Measurements from ENCODE around the gene GALNTL6. TPM values are rescaled to one million over a fixed set of nuclear protein-coding genes. Genes with fewer than 3 reads are reported as not detected.

GALNTL6 gene
- polyA plus RNA-seq, 4 donors = 0.19 to 3.2 (median 0.74) TPM

DNA sequence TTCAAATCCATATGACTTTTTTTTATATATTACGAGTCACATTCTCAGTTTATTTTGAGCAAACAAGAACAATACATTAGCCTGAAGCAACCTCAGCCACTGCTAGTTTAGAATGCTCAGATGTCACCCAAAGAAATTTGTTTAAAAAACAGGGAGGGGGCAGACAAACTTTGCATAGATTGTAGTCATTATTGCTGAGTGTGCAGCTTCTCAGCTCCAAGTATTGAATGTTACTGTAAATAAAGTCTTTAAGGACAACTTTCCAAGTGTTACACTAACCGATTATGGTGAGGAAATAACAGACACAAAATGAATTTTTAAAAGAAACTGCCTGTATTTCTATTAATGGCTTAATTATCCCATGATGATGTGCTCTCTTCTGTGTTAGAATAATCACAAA lies 835.9 kb downstream of the GALNTL6 start:
- DNase-seq (ENCODE audit: low read depth in 4 of 4, low spot score in 3 of 4) = no peak

DNA sequence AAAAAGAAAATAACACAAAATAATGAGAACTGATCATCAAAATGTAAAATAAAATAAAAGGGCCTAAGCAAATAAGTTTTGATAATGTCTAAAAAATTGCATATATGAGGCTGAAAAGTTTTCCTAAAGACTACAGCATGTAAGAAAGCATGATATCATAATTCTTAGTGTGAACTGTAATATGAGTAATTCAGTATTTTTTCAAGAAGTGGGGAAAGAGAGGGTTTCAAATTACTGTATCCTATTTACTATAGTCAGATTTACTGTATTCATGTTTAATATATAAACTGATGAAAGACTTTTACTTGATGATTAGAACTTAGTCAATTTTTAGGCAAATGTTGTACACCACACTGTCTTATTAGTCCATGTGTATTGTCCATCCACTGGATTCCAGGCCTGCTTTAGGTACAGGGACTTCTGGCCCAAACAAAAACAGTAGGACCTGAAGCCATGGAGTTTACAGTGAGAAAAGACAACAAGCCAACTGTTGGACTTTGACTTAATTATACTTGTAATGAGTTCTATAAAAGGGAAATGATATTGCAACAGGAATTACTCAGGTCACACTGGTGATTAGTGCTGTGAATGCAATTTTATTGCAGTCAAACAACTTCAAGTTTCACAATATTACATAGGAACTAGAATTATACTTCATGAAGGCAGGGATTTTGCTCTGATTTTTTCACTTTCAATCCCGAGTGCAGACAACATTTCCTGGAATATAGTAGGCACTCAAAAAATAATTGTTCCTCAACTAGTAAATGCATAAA lies 837.7 kb downstream of the GALNTL6 start:
- no peak for DNase-seq (ENCODE audit: low read depth in 4 of 4, low spot score in 3 of 4)

DNA sequence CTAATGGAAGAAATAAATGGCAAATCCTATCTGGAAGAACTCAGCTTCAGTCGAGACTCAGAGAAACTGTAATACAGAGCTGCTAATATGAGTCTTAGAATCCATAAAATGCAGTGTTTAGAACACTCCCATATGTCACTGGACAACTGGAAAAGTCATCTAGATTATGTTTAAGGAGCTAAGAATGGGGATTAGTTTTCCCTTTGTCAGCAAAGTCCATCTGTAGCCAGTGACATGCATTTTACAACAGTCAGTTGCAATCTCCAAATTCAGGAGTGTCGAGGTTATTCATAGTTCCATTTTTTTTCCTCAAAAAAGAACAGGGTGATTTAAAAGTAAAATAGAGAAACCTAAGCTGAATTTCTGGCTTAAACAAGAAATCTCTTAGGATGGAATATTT lies 838.8 kb downstream of the GALNTL6 start:
- no peak for DNase-seq (ENCODE audit: low read depth in 4 of 4, low spot score in 3 of 4)

DNA sequence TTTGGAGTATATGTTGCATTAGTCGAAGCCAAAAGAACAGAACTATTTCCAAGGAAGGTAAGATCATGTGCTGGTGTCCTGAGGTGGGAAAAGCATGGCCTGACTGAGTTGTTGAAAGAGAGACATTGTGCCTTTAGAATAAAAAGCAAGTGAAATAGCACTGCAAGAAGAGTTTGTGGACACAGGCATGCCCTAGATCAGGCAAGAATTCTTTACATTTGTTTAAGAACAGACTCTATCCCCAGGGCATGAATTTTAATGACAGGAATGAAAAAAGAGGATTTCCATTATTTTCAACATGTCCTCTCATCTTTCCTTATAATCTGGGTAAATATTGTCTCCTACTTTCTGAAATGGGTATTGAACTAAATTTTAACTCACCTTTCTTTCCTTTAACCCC lies 839.2 kb downstream of the GALNTL6 start:
- no peak for DNase-seq (ENCODE audit: low read depth in 4 of 4, low spot score in 3 of 4)

DNA sequence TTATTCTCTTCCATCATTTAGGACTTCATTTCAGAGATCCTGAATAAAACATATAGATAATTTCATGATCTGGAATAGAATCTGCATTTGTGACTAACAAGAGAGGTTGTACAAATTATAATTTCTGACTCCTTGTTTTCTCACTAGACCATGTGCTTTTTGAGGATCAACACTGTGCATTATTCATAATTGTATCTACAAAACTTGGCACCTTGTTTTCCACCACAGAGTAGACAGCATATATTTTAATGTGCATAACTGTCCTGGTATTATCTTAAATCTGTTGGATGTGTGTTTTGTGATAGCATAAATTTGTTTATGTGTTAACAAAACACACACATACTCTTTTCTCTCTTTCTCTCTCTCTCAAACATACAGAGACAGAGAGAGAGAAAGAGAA lies 840.5 kb downstream of the GALNTL6 start:
- DNase-seq (ENCODE audit: low read depth in 4 of 4, low spot score in 3 of 4) = no peak

DNA sequence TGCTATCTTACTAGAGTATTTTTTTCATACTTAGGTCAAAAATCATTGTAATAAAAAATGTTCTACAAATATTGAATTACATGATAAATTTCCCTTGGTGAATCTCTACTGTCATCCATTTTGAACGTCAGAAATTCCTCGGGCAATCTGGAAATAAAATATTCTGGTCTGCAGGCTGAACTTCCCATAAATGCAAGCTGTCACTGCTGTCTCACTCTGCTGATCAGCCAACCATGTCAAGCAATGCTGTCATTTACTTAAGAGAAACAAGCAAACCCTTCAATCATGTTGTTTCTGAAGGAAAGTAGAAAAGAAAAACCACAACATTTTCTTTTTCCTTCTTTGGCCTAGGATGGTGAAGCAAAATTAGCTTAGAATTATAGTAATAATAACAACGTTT lies 841.3 kb downstream of the GALNTL6 start:
- no peak for DNase-seq (ENCODE audit: low read depth in 4 of 4, low spot score in 3 of 4)

DNA sequence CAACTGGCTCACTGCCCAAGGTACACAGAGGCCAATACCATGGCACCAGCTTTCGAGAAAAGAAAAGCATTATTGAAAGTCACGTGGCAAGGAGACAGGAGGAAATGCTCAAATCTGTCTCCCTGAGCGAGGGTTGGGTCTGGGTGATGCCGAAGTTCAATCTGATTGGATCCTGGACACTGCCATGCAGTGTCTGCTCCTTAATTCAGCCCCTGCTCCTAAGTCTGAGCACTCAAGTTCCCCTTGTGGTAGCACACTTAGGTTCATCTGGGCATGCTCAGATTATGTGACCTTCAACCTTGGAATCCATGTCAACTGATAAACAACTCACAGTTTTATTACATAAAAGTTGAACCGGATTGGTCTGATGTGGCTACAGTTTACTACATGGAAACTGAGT lies 842.9 kb downstream of the GALNTL6 start:
- DNase-seq (ENCODE audit: low read depth in 4 of 4, low spot score in 3 of 4) = no peak

DNA sequence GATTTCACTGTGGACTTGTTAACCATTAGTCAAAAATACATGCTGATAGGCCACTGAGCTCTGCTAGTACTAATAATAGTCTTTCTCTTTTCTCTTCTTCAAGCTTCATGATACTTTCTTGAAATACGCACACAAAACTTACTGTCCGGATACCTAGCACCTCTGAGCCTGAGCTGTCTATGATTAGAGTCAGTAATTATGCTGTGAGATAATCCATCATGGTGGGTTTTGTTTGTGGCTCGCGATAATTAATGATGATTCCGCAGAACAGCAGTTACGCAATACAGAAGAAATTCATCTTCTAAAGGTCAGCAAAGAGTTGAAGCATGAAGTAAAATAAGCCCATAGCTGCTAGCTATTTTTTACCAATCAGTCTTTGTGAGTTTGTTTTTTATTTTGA lies 843.9 kb downstream of the GALNTL6 start:
- no peak for DNase-seq (ENCODE audit: low read depth in 4 of 4, low spot score in 3 of 4)

DNA sequence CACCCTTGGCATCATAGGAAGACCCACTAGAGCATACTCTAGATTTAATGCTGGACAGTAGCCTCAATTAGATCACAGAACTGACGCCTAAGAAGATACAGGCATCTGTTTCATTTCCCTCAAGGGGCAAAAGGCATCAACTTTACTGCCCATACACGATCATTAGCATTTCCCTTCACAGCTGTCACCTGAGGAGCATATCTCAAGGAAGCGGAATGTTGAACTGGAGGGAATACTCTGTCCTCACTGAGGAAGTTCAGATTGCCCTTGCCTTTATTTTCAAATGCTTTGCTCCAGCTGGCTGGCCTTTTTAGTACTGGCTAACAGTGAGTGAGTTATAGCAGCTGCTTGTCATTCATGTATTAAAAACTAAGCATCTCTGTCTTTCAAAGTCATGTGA lies 847.0 kb downstream of the GALNTL6 start:
- DNase-seq (ENCODE audit: low read depth in 4 of 4, low spot score in 3 of 4) = no peak

DNA sequence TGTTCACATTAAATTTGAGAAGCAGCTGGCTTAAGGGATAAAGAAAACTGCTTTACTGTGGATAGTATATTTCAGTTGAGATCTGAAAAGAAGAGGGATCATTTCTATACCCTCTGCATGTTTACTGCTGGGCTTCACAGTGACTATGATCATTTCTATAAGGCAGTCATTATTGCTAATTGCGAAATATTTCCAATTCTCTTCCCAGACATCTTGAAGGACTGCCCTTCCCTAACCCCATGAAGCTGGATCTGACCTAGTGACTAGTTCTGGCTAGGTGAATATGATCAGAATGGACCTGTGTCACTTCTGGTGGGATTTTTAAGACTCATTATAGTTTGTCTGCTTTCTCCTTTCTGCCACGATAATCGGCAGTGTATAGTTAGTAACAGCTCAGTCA lies 848.9 kb downstream of the GALNTL6 start:
- no peak for DNase-seq (ENCODE audit: low read depth in 4 of 4, low spot score in 3 of 4)

DNA sequence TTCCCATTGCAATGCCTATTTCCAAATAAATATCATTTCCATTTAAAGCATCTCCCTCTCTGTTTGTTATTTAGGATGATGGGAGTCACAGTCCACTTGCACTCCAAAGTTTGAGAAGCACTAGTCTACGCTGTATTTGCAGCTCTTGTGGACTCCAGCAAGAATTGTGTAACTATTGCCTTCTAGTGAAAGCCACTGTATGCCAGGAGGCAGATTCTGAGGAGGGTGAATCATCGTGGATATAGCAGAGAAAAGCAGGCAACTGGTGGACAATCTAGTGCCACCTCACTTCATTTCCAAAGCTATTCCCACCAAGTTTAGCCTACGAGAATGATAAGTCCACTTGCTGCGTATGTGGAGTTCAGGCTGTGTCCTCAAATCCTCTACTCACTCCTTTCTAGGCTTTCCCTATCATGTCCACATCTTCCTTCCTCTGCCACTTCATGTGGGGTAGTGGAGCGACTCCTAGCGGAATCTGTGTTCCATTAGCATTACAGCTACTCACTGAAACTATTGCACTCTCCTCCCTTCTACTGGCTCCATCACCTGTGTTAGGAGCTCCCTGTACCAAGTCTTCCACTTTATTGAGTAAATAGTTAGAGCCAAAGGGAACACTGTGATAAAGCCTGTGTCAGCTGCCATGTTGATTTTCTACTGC lies 853.6 kb downstream of the GALNTL6 start:
- no peak for DNase-seq (ENCODE audit: low read depth in 4 of 4, low spot score in 3 of 4)

DNA sequence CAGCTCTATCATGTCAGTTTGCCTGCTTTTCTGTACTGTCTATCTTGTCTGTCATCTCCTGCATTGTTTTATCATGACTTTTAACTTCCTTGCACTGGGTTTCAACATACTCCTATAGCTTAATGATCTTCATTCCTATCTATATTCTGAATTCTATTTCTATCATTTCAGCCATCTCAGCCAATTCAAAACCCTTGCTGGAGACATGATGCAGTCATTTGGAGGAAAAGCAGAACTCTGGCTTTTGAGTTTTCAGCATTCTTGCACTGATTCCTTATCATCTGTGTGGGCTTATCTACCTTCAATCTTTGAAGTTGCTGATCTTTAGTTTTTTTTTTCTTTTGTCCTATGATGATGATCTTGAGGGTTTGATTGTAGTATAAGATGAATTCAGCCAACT lies 861.6 kb downstream of the GALNTL6 start:
- DNase-seq (ENCODE audit: low read depth in 4 of 4, low spot score in 3 of 4) = no peak

DNA sequence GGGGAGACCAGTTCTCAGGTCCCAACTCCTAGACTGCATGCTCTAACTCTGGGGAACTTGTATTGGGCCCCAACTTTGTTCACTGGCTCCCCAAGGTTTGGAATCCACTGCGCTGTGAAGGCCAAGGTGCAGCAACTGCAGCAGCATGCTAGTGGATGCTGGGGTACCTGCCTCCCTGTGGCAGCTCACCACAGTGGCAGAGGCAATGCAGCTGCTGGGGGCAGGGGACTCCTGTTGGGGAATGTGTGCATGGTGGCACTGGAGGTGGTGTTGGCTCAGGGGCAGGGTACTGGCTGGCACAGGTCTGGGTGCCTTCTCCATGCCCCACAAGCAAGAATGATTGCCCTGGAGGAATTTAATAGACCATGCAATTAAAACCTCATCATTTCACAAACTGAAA lies 862.0 kb downstream of the GALNTL6 start:
- DNase-seq (ENCODE audit: low read depth in 4 of 4, low spot score in 3 of 4) = no peak

DNA sequence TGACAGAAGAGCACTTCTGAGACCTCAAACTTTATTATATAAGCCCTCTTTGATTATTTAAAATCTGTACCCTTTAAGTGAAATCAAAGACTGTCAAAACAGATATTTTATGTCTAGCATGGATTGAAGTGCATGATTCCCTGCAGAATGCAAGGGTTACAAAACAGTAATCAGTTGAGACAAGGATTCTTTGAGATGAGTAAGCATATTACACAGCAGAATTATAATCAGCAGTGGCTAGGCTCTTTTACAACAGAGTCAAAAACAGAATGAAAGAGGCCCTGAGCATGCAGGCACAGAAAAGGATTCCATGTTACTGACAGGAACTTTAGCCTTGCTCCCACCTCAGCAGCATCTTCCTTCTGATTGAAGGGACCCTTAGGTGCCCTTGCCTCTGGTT lies 867.5 kb downstream of the GALNTL6 start:
- DNase-seq (ENCODE audit: low read depth in 4 of 4, low spot score in 3 of 4) = no peak

DNA sequence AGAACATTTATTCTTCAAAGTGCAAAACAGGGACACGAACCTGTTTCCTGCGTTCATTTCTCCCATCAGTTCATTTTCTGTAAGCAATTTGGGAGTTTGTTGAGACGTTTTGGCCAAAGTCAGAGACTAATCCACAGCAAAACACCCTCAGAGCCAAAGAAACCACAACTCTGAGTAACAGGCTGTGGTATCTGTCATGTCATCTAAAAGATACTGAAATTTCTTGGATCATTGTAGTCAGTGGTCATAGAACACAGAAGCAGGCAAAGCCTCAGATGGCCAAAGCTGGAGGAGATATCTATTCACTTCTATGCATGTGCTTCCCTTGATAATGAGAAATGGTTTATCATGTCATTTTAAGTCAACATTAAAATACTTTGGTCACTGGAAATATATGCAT lies 869.8 kb downstream of the GALNTL6 start:
- DNase-seq (ENCODE audit: low read depth in 4 of 4, low spot score in 3 of 4) = no peak

DNA sequence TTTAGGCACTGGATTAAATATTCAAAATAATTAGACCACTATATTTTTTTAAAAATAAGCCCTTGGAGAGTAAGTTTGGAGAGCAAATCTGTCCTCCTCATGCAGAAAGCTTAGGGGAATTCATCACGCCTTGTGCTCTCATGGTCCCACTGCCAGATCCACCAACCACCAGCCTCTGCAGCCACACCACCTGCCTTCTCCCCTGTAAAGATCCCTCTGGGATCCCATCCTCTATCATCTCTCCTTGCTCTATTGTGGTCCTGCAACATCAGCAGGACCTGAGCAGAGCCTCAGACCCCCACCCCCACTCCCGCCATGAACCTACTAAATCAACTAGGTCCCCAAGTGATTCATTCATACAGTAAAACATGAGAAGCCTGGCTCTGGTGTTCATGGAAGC lies 872.8 kb downstream of the GALNTL6 start:
- no peak for DNase-seq (ENCODE audit: low read depth in 4 of 4, low spot score in 3 of 4)

DNA sequence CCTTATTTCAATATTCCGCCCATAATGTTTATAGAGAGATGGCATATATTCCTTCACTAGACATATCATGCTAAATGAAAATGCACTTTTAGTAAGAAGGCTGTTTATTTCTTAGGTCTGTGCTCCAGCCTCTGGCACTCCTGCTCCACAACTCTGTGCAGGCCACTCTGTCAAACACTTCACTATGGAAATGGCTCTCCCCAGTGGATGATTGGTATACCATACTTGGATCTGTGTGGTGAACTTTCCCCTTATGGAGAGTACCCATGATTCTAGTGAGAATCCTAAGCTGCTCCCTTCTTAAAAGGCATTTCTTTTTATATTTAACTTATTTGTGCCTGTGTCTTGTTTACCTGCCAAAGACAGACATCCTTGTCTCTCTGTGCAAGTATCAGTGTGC lies 875.3 kb downstream of the GALNTL6 start:
- no peak for DNase-seq (ENCODE audit: low read depth in 4 of 4, low spot score in 3 of 4)

DNA sequence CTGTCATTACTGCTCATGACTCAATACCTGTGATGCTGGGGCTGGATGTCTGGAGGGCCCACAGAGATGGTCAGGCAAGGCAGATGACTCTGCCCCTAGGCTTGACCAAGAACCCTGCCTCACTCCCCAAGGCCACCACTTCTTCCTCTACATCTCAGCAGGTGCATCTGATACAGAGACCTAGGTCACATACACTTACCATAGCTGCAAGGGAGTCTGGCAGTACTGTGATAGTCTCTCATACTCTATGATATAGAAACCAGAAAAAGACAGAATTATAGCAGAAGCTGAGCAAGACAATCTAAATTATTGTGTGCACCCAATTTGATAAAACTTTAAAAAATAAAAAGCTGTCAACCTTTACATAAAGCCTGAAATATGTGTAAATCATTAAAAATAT lies 878.3 kb downstream of the GALNTL6 start:
- DNase-seq (ENCODE audit: low read depth in 4 of 4, low spot score in 3 of 4) = no peak

DNA sequence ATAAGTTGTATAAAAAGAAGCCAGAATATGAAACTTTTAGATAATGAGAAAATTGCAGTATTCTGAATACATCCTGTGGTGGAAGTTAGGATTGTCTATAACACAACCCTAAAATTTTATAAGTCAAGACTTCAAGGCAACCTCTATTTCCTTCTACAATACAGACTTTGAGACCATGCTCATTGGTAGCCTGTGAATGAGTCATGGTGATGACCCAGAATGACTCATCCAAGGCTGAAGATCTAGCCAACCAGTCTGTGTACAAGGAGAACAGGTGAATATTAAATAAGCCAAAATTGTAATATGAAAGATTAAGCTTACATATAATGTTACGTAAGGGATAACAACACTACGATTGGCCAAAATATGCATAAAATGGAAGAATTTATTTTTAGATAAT lies 879.5 kb downstream of the GALNTL6 start:
- DNase-seq (ENCODE audit: low read depth in 4 of 4, low spot score in 3 of 4) = no peak

DNA sequence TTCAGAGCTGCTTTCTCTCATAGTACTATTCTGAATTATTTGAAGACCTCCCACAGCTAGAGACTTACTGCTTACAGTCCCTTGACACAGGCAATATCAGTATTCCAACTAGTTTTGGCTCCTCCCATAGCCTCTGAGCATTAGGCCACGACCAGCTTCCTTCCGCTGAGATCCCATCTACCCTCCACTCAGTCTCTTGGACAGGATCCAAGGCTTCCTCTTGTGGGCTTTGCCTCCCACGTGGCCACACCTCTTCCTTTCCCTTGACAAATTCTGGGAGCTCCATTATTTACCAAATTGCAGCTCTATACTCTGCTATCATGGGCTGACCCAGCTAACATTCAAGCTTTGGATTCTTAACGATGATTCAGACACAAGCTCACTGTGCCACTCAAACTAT lies 885.1 kb downstream of the GALNTL6 start:
- DNase-seq (ENCODE audit: low read depth in 4 of 4, low spot score in 3 of 4) = no peak

DNA sequence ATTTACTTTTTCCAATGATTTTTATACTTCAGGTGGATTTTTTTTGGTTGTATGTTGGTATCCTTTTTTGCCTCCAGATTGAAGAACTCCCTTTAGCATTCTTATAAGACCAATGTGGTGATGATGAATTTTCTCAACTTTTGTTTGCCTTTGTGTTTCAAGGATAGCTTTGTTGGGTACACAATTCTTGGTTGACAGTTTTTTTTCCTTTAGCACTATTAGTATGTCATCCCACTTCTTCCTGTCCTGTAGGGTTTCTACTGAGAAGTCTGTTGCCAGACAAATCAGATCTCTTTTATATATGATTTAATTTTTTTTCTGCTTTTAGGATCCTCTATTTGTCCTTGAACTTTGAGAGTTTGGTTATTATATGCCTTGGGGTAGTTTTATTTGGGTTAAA lies 892.4 kb downstream of the GALNTL6 start:
- DNase-seq (ENCODE audit: low read depth in 4 of 4, low spot score in 3 of 4) = no peak

DNA sequence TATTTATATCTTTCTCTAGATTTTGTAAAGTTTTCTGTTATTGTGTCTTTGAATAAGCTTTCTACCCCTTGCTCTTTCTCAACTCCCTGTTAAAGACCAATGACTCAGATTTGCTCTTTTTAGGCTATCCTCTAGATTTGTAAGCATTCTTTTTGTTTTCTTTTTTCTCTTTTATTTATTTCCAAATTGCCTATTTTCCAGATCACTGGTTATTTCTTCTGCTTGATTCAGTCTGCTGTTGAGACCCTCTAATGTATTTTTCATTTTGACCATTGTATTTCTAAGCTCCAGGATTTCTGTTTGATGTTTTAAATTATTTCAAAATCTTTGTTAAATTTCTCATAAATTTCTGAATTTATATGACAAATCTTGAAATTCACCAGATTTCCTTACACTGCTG lies 892.8 kb downstream of the GALNTL6 start:
- DNase-seq (ENCODE audit: low read depth in 4 of 4, low spot score in 3 of 4) = no peak

DNA sequence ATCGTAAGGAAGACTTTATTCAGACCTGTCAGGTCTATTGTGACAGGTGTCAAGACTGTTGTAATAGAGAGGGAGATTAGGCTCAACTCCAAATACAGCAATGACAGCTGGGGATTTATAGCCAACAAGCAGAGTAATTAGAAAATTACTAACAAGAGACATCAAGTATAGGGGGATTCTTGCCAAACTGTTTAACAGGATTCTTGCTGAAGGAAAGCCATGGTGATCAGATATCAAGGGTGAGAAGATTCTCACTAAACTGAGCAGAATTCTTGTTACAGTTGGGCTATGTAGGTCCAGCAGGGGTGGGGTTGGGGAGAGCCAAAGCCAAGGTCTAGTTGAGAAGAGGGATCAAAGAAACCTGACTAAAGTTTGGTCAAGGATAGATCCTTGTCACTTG lies 894.4 kb downstream of the GALNTL6 start:
- no peak for DNase-seq (ENCODE audit: low read depth in 4 of 4, low spot score in 3 of 4)

Data from left renal pelvis (tissue), 4 donors.